ENCODE measurements around the gene TCF7.

Gene TCF7

DNA sequence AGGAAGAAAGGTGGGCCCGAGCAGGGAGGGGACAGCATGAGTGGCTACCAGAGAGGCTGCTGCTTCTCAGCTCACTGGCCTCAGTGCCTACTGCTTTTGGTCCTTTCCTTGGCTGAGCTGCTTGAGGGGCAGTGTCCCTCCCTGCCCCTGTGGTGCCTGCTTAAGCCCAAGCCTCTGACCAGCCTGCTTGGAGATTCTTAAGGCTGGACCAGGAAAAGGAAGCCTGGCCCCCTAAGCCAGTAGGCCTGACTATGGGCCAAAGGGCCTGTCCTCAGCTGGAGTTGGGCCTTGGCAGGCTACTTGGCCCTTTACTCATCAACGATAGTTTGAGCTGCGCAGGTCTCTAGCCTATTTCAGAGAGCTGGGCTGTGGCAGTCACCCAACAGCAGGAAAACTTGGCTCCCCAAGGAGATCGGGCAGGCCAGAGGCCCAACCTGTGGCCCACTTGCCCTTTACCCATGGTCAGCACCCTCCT is 24.9 kb downstream of the TCF7 start:
- POLR2A ChIA-PET = interaction anchor here (0.9 to 1.9 kb wide), 3 partner anchors 28 to 39 kb away, joined by 4 to 8 read pairs (median 5); partner anchors contain the start of gene SKP1
- TF ChIP-seq, protein P1, sequence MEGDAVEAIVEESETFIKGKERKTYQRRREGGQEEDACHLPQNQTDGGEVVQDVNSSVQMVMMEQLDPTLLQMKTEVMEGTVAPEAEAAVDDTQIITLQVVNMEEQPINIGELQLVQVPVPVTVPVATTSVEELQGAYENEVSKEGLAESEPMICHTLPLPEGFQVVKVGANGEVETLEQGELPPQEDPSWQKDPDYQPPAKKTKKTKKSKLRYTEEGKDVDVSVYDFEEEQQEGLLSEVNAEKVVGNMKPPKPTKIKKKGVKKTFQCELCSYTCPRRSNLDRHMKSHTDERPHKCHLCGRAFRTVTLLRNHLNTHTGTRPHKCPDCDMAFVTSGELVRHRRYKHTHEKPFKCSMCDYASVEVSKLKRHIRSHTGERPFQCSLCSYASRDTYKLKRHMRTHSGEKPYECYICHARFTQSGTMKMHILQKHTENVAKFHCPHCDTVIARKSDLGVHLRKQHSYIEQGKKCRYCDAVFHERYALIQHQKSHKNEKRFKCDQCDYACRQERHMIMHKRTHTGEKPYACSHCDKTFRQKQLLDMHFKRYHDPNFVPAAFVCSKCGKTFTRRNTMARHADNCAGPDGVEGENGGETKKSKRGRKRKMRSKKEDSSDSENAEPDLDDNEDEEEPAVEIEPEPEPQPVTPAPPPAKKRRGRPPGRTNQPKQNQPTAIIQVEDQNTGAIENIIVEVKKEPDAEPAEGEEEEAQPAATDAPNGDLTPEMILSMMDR (IDR thresholded peaks at IDR 0.05; ENCODE audit: control extremely low read depth, extremely low read depth, low read depth, missing control alignments) = no peak
- no peak for DNase-seq (ENCODE audit: extremely low spot score)
- CTCF ChIA-PET = interaction anchor here (1.0 to 26.3 kb wide), 11 partner anchors 9 to 131 kb away, joined by 3 to 882 read pairs (median 13); no protein-coding TSS in a partner anchor

DNA sequence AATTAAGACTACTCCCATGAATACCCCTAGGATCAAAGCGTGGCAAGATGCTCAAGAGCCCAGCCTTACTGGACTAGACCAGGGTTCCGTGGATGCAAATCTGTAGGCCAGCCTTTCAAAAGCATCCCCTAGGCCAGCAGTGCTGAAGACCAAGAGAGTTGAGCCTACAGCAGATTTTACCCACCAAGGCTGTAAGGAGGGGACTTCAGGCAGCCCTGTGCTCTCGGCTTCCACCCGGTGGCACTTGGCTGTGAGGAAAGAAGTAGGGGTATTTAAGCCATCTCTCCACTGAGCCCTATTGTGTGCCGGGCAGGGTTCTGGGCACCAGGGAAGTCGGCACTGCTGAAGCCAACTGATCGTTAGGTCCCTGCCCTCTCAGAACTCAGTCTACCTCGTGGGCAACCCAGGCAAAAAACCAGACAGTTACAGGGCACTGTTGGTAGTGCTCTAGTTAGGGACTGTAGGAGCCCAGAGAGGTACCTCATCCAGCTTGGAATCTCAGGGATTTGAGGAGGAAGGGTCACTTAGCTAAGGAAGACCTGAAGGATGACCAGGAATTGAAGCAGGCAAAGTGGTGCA is 25.5 kb downstream of the TCF7 start:
- TF ChIP-seq, protein P1 (IDR thresholded peaks at IDR 0.05; ENCODE audit: control extremely low read depth, extremely low read depth, low read depth, missing control alignments) = no peak
- POLR2A ChIA-PET = interaction anchor here (1.9 kb wide), 1 partner anchor 37 kb away, joined by 8 read pairs; the partner anchor contains the start of gene SKP1
- no peak for DNase-seq (ENCODE audit: extremely low spot score)
- CTCF ChIA-PET = interaction anchor here (0.8 to 26.3 kb wide), 21 partner anchors 8 to 136 kb away, joined by 3 to 882 read pairs (median 7); no protein-coding TSS in a partner anchor

DNA sequence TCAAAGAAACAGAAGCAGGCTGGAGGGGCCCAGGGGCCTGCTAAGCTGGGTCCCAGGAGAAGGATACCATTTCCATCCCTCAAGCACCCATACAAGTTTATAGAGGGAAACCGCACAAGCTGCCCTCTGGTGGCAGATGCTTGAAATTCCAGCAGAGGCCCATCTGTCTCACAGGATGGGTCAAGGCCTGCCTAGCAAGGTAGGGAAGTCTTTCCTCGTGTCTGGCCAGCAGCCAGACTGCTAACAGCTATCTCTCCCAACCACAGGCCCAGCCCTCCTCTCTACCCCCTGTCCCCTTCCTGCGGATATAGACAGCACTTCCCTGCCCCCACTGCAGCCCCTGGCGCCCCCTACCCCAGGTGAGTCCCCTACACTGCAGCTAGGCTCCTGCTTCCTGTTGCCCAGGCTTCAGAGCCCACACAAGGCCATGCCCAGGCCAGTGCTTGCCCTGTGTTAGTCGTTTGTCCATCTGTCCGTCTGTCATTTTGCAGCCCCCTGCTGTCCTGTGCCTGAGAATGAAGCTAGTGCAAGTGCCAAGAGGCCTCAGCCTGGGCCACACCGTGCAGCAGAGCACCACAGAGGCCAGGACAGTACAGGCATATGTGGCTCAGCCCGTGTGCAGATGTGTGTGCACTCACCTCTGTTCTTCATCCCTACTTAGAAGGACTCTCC is 26.2 kb downstream of the TCF7 start:
- DNase-seq (ENCODE audit: extremely low spot score) = peak; percentile 74
- POLR2A ChIA-PET = interaction anchor here (1.9 kb wide), 1 partner anchor 36 kb away, joined by 8 read pairs; the partner anchor contains the start of gene SKP1
- TF ChIP-seq, protein P1 (IDR thresholded peaks at IDR 0.05; ENCODE audit: control extremely low read depth, extremely low read depth, low read depth, missing control alignments) = peak; percentile 80
- CTCF ChIA-PET = interaction anchor here (0.7 to 26.3 kb wide), 24 partner anchors 7 to 448 kb away, joined by 3 to 882 read pairs (median 6); no protein-coding TSS in a partner anchor

DNA sequence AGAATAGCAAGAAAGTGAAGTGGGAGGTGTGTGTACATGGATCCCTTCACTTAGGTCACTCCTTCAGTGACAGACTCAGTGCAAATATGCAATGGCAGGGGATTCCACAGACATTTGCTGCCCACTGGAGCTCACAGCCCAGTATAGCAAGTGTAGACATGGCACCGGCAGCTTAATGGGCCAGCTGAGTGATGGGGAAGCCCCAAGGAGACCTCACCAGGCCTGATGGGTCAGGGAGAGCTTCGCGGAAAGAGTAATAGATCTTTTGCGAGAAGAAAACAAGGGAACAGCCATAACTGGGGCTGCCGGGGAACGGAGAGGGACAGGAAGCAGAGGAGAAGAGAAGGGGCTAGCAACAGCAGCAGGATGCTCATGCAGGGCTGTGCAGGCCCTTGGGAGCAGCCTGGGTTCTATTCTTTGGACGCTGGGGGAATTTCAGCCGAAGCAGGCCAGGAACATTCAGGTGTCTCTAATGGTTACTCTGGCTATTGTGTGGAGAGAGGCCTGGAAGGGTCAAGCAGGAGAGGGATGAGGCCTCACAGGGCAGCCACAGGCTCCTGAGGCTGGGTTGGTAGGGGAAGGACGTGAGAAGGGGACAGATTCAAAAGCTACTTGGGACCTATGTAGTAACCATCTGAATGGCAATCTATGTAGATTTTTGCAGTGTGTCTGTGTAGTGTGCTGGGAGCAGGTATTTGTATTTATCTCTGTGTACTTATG is 27.0 kb downstream of the TCF7 start:
- DNase-seq (ENCODE audit: extremely low spot score) = no peak
- ChIA-PET CTCF (interaction anchor here (0.7 to 26.3 kb wide), 15 partner anchors 7 to 447 kb away, joined by 3 to 882 read pairs (median 6); no protein-coding TSS in a partner anchor), POLR2A (no interaction called here)
- TF ChIP-seq, protein P1 (IDR thresholded peaks at IDR 0.05; ENCODE audit: control extremely low read depth, extremely low read depth, low read depth, missing control alignments) = peak; percentile 24

- ChIA-PET POLR2A (no interaction called here), CTCF (interaction anchor here (1.0 to 26.3 kb wide), 7 partner anchors 6 to 133 kb away, joined by 3 to 882 read pairs (median 13); no protein-coding TSS in a partner anchor)
- DNase-seq (ENCODE audit: extremely low spot score) = no peak
- TF ChIP-seq, protein P1 (IDR thresholded peaks at IDR 0.05; ENCODE audit: control extremely low read depth, extremely low read depth, low read depth, missing control alignments) = no peak
Observed at GRCh38 chr5:134142052-134142451, 27.6 kb downstream of the TCF7 start.

DNA sequence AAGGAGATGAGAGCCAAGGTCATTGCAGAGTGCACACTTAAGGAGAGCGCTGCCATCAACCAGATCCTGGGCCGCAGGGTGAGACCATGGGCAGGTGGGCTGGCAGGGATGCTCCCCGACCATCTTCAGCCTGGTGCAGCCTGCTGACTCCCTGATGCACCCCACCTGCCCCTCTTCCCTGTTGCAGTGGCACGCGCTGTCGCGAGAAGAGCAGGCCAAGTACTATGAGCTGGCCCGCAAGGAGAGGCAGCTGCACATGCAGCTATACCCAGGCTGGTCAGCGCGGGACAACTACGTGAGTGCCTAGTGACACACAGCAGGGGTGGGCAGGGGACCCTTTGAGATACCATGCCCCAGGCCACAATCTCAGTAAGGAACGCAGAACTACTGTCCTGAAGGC is 28.3 kb downstream of the TCF7 start:
- POLR2A ChIA-PET = no interaction called here

More for the DNA sequence above, 28.3 kb downstream of the TCF7 start:
- CTCF ChIA-PET = interaction anchor here (1.2 to 26.3 kb wide), 3 partner anchors 9 to 107 kb away, joined by 7 to 882 read pairs (median 22); no protein-coding TSS in a partner anchor
- DNase-seq (ENCODE audit: extremely low spot score) = no peak
- TF ChIP-seq, protein P1 (IDR thresholded peaks at IDR 0.05; ENCODE audit: control extremely low read depth, extremely low read depth, low read depth, missing control alignments) = no peak
